DMS 273 (cell line): Measurements from ENCODE around the gene TMPRSS12.
"Not testable (repeated sequence)": the region's sequence is repeated elsewhere in the genome, so short reads cannot be mapped to it uniquely, and the experiment has no call there.

ENCODE experiments used
- DNase-seq: peaks from one replicate; lab custom pipeline; 2025; ENCODE audit not compliant: unreplicated experiment; lab: John Stamatoyannopoulos, UW

TMPRSS12 gene

DNA sequence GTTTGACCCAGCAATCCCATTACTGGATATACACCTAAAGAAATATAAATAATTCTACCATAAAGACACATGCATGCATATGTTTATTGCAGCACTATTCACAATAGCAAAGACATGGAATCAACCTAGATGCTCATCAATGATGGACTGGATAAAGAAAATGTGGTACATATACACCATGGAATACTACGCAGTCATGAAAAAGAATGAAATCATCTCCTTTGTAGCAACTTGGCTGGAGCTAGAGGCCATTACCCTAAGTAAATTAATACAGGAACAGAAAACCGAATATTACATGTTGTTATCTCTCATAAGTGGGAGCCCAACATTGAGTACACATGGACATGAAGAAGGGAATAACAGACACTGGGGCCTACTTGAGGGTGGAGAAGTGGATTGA lies 13.0 kb downstream of the TMPRSS12 start:
- not testable (repeated sequence) for DNase-seq

DNA sequence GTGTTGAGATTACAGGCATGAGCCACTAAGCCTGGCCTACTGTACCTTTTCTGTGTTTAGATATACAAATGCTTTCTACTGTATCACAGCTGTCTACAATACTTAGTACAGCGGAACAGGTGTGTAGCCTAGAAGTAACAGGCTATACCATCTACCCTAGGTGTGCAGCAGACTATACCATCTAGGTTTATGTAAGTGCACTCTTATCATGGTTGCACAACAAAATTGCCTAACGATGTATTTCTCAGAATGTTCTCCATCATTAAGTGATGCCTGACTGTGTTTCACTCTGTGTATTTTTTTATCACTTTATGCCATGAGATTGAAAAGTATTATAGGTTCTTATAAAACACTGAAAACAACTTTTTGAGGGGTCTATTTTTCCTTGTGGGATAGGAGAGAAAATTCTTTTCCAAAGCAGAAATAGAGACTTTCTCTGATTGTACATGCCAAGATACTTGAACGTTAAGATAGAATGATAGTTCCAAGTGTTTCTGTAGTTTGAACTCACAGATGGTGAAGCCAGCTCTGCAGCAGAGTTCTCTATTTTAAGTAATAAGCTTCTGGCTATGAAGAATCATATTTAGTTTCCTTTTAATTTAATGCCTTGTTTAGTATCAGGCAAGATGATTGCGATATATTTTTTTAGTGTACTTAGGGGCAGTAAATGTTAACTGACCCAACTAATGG lies 17.0 kb downstream of the TMPRSS12 start:
- DNase-seq: no peak

DNA sequence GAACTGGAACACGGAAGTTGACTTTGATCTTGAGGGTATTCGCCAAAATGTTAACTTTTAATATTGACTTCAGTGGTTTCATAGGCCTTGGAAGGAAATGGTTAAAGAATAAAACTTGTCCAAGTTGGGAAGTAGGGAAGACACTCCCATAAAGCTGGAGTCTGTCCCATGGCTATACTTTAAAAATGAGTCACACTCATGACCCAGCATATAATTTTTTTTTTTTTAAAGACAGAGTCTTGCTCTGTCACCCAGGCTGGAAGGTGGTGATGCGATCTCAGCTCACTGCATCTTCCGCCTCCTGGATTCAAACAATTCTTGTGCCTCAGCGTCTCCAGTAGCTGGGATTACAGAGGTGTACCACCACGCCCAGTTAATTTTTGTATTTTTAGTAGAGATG lies 19.6 kb downstream of the TMPRSS12 start:
- no peak for DNase-seq

DNA sequence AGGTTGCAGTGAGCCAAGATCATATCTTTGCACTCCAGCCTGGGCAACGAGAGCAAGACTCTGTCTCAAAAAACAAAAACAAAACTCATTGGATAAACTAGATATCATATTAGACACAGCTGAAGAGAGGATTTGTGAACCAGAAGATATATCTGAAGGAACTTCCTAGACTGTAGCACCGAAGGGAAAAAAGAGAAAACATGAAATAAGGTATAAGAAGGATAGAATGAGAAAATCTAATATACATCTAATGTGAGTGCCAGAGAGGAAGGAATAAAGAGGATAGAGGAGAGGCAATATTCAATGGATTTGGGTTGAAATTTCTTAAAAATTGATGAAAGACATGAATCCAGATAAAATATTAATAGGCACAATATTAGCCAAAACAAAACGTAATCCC lies 22.5 kb downstream of the TMPRSS12 start:
- DNase-seq: no peak

DNA sequence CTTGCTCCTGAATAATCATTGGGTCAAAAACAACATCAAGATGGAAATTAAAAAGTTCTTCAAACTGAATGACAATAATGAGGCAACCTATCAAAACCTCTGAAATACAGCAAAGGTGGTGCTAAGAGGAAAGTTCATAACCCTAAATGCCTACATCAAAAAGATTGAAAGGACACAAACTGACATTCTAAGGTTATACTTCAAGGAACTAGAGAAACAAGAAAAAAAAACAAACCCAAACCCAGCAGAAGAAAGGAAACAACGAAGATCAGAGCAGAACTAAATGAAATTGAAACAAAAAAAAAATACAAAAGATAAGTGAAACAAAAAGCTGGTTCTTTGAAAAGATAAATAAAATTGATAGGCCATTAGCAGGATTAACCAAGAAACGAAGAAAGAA lies 26.2 kb downstream of the TMPRSS12 start:
- DNase-seq: not testable (repeated sequence)

DNA sequence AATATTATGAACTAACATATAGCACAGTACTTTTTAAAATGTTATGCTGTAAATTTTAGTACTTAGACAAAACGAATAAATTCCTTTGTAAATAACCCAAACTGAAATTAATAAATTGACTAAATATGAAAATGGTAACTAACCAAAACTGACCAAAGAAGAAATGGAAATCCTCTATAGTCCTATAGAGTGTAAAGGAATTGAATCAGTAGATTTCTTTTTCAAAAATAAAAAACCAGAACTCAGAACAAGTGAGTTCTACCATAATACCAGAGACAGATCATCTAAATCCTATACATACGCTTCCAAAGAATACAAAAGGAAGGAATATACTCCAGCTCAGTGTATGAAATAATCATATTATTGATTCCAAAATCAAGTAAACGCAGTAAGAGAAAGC lies 39.8 kb downstream of the TMPRSS12 start:
- DNase-seq: no peak

DNA sequence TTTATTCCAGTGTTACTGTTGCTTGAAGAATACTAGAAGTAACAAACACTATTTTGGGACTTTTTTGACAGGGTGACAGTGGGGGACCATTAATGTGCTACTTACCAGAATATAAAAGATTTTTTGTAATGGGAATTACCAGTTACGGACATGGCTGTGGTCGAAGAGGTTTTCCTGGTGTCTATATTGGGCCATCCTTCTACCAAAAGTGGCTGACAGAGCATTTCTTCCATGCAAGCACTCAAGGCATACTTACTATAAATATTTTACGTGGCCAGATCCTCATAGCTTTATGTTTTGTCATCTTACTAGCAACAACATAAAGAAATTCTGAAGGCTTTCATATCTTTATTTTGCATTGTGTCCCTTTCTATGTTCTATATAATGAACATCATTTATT lies 44.5 kb downstream of the TMPRSS12 start:
- no peak for DNase-seq

DNA sequence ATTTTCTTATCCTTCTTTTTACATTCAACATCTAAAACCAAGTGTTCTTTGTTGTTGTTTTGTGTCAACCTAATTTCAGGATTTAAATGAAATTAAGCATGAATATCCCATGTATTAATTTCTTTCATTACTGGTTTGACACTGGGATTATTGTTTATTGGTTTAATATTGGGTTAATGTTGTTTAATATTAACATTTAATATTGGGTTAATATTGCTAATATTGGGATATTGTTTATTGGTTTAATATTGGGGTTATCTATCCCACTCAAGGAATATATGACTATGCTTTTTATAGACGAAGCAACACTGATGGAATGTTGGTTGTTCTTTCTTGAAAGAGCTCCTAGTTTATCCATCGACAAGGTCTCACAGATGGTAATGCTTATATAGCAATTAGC lies 45.9 kb downstream of the TMPRSS12 start:
- no peak for DNase-seq

DNA sequence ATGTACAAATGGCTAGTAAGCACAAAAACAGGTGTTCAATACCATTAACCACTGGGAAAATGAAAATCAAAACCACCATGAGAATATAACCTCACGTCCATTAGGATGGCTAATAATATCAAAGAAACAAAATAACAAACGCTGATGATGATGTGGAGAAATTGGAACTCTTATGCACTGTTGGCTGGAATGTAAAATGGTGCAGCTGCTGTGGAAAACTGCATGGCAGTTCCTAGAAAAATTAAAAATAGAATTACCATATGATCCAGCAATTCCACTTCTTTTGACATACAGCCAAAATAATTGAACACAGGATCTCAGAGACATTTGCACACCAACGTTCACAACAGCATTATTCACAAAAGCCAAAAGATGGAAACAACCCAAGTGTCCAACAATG lies 51.5 kb downstream of the TMPRSS12 start:
- no peak for DNase-seq

DNA sequence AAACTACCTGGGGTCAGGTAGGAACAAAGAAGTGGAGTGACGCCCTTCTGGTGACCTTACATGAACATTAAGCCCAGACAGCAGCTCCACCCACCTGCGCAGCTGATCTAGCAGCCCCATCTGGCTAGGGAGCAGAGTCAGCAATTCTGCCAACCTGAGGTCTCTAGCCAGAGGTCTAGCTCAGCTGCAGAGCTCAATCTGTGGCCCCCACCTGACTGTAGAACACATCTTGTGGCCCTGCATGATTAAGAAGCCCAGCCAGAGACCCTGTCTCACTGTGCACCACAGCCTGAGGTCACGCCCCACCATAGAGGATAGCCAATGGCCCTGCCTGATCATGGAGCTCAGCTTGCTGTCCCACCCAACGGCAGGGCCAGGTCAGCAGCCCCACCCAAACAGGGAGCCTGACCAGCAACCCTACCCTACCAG lies 59.0 kb downstream of the TMPRSS12 start:
- no peak for DNase-seq

DNA sequence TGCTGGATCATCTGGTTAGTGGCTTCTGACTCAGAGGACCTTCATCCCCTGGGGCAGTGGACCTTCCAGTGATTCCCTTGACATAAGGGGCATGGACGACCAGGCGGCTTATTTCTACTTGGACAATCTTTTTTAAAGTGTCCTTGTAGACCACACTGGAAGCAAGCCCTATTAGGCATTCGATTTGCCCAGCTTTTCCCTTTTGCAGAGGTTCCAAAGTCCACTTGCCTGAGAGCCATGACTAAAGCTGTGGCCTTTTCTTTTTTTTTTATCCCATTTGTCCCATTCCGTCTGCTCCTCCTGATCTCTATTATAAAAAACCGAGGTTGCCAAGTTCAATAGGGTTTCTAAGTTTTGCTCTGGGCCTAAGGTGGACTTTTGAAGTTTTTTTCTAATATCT lies 65.8 kb downstream of the TMPRSS12 start:
- not testable (repeated sequence) for DNase-seq

DNA sequence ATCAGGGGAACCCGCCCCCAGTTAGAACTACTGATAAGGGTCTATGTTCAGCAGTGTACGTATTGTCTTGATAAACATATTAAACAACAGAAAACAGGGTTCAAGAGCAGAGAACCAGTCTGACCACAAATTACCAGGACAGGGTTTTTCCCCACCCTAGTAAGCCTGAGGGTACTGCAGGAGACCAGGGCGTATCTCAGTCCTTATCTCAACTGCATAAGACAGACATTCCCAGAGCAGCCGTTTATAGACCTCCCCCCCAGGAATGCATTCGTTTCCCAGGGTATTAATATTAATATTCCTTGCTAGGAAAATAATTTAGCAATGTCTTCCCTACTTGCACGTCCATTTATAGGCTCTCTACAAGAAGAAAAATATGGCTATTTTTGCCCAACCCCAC lies 69.6 kb downstream of the TMPRSS12 start:
- DNase-seq: not testable (repeated sequence)

DNA sequence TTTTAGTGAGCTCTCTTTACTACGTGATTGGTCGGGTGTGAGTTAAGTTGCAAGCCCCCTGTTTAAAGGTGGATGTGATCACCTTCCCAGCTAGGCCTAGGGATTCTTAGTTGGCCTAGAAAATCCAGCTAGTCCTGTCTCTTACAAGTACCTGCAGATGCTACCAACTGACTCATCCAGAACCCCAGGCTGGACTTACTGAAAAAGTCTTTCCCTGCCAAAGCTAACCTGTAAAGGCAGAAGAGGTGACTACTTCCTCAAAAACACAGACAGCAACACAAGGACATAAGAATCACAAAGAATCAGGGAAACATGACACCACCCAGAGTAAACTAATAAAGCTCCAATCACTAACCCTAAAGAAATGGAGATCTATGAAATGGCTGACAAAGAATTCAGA lies 70.5 kb downstream of the TMPRSS12 start:
- no peak for DNase-seq

DNA sequence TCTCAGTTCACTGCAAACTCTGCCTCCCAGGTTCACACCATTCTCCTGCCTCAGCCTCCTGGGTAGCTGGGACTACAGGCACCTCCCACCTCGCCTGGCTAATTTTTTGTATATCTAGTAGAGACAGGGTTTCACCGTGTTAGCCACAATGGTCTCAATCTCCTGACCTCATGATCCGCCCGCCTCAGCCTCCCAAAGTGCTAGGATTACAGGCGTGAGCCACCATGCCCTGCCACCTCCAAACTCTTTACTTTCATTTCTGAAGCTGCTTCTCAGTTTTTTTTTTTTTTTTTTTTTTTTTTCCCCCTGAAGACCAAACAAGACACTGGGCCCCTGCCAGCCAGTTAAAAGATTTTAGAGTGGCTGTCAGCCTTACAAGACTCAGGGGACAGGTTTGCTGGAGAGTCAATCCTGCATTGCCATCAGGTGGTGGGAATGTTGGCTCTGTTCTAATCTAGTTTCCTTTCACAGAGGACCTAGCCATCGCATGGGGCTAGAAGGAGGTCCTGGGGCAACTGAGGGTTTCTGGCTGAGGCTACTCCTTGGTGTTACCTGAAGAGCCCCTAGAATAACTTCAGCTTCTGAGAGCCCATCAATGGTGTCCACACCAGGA lies 72.3 kb downstream of the TMPRSS12 start:
- no peak for DNase-seq

DNA sequence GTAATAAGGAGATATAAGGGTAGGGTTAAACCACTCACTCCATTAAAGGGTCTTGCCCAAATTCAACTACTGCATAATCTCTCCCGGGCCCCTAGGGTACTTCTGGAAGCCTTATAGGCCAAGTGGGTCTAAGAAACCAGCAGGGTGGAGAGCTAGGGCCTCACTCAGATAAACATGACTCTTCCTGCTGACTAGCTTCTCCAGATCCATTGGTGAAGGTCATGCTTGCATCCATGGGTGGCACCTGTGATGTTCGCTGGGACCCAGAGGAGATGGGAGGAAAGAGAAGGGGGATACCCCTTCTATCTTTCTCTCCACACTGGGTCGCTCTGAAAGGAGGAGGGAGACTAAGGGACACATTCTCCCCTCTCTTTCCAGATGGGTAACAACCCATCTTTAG lies 73.6 kb downstream of the TMPRSS12 start:
- DNase-seq: peak; percentile 3

DNA sequence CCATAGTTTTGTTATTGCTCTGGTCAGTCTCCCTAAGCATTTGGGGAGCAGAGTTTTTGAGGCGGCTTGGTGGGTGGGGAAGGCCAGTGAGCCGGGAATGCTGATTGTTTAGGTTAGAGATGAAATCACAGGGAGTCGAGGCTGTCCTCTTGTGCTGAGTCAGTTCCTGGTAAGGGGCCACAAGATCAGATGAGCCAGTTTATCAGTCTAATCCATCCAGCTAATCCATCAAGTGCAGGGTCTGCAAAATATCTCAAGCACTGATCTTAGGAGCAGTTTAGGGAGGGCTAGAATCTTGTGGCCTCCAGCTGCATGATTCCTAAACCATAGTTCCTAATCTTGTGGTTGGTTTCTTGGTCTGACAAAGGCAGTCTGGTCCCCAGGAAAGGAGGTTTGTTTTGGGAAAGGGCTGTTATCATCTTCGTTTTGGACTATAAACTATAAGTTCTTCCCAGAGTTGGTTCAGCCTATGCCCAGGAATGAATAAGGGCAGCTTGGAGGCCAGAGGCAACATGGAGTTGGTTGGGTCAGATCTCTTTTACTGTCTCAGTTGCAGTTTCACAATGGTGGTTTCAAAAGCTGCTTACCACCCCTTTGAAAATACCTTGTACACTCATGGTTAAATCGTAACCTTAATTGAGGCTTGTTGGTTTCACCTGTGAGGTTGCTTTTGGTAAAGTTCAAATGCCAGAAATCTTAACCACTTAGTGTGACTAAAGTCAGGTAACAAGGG lies 76.0 kb downstream of the TMPRSS12 start:
- no peak for DNase-seq

DNA sequence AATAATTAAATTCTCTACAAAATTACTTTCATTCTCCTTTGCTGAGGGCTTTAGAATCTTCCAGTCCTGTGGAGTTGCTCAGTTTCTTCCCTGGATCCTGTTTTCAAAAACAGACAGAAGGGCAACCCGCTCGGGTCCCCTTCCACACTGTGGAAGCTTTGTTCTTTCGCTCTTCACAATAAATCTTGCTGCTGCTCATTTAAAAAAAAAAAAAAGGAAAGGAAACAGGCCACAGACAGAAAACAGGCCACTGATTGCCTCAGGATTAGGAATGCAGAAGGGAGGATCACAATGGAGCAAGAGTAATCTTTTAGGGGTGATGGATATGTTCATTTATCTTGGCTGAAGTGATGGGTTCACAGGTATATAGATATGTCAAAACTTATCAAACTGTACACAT lies 80.1 kb downstream of the TMPRSS12 start:
- DNase-seq: no peak

DNA sequence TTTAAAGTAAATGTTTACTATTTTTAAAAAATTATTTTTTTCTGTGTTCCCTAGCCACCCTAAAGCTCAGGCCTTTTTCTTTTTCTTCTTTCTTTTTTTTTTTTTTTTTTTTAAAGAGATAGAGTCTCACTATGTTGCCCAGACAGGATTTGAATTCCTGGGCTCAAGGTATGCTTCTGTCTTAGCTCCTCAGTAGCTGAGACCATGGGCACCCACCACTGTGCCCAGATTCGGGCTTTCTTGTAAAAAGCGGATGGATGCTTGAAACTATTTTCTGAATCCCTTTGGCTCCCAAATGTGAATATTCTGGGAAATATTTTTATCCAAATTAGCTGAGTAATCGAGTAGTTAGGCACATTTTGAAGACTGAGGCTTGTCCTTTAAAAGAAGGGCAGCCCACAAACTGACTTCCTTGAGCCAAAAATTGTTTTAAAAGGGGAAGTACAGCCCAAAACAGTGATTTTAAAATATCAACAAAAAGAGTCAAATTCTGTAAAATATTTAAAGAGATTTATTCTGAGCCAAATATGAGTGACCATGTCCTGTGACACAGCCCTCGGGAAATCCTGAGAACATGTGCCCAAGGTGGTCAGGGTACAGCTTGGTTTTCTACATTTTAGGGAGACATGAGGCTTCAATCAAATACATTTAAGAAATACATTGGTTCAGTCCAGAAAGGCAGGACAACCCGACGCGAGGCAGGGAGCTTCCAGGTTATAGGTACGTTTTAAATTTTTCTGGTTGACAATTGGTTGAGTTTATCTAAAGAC lies 80.8 kb downstream of the TMPRSS12 start:
- no peak for DNase-seq

DNA sequence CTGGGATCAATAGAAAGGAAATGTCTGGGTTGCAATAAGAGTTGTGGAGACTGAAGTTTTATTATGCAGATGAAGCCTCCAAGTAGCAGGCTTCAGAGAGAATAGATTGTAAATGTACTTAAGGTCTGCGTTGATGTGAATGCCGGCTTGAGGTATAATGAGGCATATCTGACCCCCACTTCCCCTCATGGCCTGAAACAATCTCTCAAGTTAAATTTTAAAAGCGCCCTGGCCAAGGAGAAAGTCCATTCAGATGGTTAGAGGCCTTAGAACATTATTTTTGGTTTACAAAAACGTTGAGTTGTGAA lies 81.4 kb downstream of the TMPRSS12 start:
- DNase-seq: peak; percentile 61

DNA sequence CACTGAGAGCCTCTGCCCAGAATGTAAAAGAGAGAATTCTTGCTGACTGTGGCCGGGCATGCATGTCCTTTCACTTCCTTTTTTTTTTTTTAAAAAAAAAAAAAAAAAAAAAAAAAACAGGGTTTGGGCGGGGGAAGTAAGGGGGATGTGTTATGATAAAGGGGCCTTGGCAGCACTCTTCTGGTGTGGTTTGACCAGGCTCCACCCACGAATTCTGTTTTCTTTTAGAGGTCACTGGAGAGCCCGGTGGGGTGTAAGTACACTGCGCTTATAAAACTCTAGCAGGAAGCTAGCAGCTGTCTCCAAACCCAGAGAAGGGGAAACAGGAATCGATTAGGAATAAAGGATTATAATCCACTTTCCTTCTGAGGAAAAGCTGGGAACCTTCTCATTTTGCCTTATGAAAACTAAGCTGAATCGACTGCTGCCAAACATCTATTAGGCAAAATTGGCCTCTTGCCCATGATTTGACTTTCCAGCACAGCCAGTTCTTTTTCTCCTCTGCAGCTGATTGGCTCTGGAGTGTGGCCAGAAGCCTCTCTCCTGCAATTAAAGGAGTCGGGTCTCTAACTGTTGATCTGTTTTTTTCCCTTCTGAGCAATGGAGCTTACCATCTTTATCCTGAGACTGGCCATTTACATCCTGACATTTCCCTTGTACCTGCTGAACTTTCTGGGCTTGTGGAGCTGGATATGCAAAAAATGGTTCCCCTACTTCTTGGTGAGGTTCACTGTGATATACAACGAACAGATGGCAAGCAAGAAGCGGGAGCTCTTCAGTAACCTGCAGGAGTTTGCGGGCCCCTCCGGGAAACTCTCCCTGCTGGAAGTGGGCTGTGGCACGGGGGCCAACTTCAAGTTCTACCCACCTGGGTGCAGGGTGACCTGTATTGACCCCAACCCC lies 82.0 kb downstream of the TMPRSS12 start:
- peak; percentile 94 for DNase-seq

DNA sequence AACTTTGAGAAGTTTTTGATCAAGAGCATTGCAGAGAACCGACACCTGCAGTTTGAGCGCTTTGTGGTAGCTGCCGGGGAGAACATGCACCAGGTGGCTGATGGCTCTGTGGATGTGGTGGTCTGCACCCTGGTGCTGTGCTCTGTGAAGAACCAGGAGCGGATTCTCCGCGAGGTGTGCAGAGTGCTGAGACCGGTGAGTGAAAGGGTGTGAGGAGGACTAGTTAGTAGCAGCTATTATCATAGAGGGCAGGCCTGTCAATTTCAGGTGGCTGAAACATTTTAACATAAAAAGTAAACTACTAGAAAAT lies 82.6 kb downstream of the TMPRSS12 start:
- peak; percentile 55 for DNase-seq
